ENCODE results near the gene ABCF1.

ABCF1 gene

GRCh38 chr6:30560930-30561329, 10.3 kb upstream of the ABCF1 start:
- no peak for DNase-seq

- DNase-seq = no peak
Measured at GRCh38 chr6:30562470-30563425, 8.5 kb upstream of the ABCF1 start.

GRCh38 chr6:30564114-30564513, 7.1 kb upstream of the ABCF1 start:
- DNase-seq = no peak

- DNase-seq = no peak
Measured at GRCh38 chr6:30565772-30566171, 5.5 kb upstream of the ABCF1 start.

- DNase-seq = no peak
Measured at GRCh38 chr6:30568245-30568644, 3.0 kb upstream of the ABCF1 start.

DNA sequence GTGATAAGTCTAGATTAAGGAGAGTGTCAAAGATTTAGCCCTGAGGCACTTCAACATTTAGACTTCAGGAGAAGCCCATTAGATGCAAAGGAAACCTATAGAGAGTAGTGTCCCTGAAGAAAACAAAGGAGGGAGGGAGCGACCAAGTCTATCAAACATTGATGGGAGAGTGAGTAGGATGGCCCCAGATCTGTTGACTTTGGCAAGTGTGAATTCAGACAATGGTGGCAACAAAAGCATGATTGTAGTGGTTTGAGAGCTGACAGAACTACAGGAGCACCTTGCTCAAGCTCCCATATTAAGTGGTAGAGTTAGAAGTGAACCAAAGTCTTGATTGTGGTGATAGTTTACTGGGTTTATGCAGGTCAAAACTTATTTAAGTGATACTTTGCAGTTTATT, 979 bp upstream of the ABCF1 start:
- no peak for DNase-seq

GRCh38 chr6:30570740-30571074, 535 bp upstream of the ABCF1 start:
- no peak for DNase-seq

DNA sequence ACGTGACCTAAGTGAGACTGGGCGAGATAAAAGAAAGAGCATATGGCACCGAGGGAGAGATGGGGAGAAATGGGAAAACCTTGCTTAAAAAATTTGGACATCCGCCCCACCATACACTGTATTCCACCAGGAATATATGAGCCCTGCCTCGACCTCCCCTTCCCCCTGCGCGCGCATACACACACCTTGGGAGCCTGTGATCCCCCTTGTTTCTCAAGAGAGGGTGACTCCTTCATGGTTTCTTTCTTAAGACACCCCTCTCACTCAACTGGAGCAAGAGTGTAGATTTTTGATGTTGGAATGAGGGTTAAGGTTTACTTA, 480 bp downstream of the ABCF1 start:
- DNase-seq = no peak

DNA sequence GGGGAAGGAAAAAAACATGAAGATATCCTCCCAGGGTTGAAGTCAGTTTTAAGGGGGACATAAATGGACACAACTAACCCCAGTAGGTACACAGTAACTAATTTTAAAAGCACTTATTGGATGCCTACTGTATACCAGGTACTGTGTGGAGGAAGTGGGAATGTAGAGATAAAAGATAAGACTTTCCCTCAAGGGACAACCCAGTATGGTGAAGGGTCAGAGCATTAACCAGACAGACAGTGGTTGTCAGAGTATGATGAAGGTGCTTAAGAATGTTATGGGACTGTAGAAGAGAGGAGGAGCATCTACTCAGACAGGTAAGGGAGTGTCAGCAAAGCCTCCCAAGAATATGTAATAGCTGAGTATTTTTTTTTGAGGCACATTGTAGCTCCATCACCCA, 906 bp downstream of the ABCF1 start:
- DNase-seq = no peak

GRCh38 chr6:30573113-30573512, 1.9 kb downstream of the ABCF1 start:
- no peak for DNase-seq

- no peak for DNase-seq
Measured at GRCh38 chr6:30578051-30578450, 6.8 kb downstream of the ABCF1 start.

GRCh38 chr6:30583921-30584320, 12.7 kb downstream of the ABCF1 start:
- no peak for DNase-seq

GRCh38 chr6:30589754-30590358, 18.6 kb downstream of the ABCF1 start:
- no peak for DNase-seq

- DNase-seq = no peak
Measured at GRCh38 chr6:30590509-30590908, 19.3 kb downstream of the ABCF1 start.

DNA sequence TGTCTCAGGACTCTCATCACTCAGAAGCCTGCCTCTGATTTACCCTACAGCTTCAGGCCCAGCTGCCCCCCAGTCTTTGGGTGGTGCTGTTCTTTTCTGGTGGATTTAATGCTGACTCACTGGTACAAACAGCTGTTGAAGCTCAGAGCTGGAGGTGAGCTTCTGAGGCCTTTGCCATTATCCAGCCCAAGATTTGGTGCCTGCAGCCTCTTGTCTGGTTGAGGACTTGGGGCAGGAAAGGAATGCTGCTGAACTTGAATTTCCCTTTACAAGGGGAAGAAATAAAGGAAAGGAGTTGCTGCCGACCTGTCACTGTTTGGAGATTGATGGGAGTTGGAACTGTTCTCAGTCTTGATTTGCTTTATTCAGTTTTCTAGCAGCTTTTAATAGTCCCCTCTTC, 19.8 kb downstream of the ABCF1 start:
- no peak for DNase-seq

GRCh38 chr6:30592287-30592686, 21.0 kb downstream of the ABCF1 start:
- no peak for DNase-seq

GRCh38 chr6:30597315-30598144, 26.3 kb downstream of the ABCF1 start:
- peak; percentile 79 for DNase-seq

DNA sequence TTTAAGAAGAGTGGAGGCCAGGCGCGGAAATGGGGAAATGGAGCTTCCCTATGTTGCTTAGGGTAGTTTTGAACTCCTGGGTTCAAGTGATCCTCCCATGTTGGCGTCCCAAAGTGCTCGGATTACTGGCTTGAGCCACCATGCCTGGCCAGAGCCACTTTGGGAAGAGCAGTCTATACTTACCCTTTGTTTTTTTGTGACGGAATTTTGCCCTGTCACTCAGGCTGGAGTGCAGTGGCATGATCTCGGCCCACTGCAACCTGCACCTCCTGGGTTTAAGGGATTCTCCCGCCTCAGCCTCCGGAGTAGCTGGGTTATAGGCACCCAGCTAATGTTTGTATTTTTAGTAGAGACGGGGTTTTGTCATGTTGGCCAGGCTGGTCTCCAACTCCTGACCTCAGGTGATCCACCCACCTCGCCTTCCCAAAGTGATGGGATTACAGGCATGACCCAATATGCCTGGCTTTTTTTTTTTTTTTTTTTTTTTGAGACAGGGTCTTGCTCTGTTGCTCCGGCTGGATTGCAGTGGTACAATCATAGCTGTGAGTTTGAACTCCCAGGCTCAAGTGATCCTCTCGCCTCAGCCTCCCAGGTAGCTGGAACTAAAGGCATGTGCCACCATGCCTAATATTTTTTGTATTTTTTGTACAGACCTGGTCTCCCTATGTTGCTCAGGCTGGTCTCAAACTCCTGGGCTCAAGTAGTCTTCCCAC, 27.8 kb downstream of the ABCF1 start:
- no peak for DNase-seq

- no peak for DNase-seq
Measured at GRCh38 chr6:30599625-30600324, 28.5 kb downstream of the ABCF1 start.

GRCh38 chr6:30600451-30600961, 29.3 kb downstream of the ABCF1 start:
- no peak for DNase-seq

- DNase-seq = no peak
Measured at GRCh38 chr6:30601436-30601814, 30.2 kb downstream of the ABCF1 start.

Measured in right forelimb (tissue), 1 donor.